Activated CD4-positive, alpha-beta T cell treated with anti-CD3 and anti-CD28 coated beads for 48 hours (primary cell): ENCODE data around the gene SLC16A8.
"Not testable (repeated sequence)": the region's sequence is repeated elsewhere in the genome, so short reads cannot be mapped to it uniquely, and the experiment has no call there.

Experiments used
- DNase-seq: peaks from one replicate; pipeline ENCODE4 v3.0.0-alpha.2; 2020

Gene SLC16A8

DNA sequence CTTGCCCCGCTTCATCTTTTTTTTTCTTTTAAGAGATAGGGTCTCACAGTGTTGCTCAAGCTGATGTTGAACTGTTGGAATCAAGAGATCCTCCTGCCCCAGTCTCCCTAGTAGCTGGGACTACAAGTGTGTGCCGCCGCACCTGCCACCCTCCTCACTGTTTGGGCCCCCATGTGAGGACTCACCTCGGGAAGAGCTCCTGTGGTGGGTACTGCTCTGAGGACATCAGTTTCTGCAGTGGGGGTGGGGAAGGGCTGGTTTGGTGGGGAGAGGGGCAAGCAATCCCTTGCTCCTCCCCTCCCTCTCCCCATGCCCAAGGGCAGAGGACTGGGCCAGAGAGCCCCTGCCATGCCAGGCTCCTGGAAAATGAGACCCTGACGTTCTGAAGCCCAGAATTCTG, 1.5 kb upstream of the SLC16A8 start:
- DNase-seq, result no peak

DNA sequence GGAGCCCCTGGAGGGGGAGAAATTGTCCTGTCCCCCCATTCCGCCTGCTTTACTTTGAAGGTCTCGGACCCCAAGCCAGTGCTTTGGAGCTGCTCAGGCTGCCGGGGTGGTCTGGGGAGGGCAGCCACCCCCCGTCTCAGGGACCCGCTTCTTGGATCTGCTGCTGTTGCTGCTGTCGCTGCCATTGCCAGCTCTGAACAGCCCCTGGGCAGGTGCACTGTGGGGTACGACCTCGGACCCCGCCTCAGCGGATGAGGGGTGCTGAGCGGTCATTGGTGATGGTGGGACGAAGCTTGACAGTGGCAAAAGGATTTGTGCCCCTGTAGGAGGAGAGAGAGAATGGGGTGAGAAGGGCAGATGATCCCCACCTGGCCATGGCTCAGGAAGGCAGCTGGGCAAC, 1.1 kb upstream of the SLC16A8 start:
- DNase-seq, result no peak

DNA sequence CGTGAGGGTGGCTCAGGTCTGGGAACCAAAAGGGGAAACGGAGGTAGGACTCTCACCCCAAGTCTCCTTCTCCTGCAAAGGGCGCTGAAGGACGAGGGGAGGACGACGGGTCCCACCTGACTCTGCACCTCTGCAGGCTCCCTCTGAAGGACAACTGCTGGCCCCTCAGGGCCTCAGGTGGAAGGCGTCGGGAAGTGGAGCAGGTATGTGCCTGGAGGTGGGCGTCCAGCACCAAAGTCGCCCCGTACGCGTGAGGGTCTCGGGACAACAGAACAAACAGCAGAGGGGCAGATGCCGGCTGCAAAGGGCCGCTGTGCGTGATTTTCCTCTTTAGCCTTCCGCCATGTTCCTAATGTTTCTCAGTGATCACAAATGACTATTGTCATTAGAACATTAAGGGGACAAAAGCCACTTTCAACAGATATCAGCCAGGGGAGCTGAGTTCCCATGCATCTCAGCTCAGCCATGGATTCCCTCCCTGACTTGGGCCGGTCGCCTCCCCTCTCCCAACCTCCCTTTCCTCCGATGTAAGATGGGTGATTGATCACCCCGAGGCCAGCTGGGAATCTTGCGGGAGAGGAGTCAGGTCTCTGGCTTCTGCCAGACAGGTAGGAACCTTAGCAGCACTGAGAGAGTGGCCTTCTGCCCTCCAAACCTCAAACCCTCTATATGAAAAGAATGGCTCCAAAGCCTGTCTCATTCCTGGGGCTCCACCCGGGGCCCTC, 836 bp downstream of the SLC16A8 start:
- DNase-seq, result no peak

DNA sequence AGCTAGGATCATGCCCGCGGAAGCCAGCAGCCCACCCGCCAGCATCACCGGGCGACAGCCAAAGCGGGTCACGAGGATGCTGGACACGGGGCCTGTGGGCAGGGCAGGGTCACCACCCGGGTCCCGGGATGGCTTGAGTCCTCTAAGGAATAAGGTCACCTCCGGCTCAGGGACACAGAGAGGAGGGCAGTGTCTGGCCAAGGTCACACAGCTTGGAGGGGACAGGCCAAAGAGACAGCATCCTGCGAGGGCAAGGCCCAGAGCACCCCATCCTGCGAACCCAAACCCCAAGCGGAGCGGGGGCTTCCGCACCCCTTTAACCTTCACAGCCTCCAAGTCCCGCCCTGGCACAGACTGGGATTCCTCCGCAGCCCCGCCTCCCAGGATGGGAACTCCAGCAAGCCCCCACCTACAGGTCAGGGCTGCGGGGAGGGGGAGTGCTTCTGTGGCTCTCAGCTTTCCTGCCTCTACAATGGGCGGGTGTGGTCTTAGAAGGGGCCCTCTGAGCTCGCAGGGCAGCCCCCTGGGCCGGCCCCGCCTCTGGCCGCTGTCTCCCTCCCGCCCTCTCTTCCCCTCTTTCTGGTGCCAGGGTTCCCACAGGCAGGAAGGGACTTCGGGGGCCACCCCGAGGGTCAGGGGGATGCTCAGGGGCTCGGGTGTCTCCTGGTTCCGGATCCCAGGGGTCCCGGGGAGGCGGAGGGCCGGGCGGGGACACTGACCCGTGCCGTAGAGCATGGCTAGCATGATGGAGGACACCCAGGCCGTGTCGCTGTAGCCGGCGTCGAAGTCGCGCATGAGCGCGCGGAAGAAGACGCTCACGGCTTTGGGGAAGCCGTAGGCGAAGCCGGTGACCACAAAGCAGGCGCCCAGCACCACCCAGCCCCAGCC, 1.8 kb downstream of the SLC16A8 start:
- peak; percentile 37 for DNase-seq

DNA sequence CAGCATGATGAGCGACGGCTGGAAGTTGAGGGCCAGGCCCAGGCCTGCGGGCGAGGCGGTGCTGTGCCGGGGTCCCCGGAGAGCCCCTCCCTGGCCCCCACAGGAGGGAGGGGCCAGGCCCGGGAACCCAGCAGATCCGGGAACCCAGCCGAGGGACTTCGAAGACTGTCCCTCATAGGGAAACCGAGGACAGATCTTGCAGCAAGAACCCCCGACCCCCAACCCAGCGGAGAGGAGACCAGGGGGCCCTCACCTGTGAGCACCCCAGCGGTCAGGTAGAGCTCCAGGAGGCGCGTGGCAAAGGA, 2.4 kb downstream of the SLC16A8 start:
- DNase-seq, result no peak

DNA sequence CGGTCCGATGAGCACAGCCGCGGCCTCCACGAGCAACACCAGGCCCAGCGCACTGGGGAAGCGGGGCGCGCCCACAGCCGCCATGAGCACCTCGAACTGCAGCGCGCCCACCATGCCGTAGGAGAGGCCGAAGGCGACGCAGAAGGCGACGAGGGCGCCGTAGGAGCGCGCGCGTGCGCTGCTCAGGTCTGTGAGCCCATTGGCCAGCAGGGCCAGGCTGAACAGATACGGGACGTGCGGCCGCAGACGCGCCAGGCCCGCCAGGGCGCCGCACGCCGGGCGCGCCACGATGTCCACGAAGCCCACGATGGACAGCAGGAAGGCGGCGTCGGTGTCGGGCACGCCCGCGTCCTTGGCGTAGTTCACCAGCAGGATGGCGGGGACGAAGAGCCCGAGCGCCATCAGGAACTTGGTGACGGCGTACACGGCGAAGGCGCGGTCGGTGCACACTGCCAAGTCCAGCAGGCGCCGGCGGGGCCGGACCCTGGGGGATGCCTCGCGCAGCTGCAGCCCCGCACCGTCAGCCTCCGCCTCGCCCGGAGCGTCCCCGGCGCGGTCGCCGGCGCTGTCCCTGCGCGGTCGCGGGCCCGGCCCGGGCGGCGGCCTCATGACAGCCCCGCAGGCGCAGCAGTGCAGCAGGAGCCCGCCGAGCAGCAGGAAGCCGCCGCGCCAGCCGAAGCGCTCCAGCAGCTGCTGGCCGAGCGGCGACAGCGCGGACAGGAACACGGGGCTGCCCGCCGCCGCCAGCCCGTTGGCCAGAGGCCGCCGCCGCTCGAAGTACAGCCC, 2.9 kb downstream of the SLC16A8 start:
- no peak for DNase-seq

DNA sequence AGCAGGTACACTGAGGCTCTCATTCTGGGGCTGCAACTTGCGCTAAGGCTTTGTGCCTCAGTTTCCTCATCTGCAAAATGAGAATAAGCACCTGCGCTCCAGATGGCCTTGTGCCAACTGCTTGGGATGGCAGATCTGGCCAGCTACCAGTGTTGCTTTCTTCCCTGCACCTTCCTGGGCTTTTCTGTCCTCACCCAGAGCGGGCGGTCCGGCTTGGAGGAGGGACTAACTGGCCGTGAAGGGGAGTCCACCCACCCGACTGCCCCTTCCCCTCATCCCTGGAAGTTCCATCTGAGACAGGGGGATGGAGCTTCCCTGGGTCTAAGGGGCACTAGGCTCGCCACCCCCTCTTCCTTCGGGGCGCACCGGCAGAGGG, 3.5 kb downstream of the SLC16A8 start:
- no peak for DNase-seq

DNA sequence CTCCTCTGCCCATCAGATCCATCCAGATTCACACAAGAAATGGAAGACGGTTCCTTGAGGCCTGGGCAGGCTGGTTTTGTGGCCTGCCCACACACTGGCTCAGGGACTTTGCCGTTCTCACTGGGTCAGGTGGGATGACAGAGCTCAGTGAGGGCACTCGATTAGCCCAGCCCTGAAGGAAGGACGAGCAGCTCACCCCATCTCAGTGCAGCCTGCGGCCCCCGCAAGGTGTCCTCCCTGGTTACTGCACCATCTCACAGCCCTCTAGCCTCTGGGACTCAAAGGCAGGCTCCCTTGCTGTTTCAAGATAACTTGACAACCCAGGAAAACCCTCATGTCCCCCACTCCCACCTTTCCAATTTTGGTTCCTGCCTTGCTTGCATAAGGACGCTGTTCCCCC, 4.2 kb downstream of the SLC16A8 start:
- no peak for DNase-seq

DNA sequence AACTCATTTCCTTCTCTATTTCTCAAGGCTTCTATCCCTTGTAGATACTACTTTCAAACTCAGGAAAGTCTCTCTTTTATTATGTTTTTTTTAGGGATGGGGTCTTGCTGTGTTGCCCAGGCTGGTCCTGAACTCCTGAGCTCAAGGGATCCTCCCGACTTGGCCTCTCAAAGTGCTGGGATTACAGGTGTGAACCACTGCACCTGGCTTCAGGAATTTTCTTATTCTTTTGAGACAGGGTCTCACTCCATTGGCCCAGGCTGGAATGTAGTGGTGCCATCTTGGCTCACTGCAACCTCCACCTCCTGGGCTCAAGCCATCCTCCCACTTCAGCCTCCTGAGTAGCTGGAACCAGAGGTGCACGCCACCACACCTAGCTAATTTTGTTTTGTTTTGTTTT, 4.8 kb downstream of the SLC16A8 start:
- not testable (repeated sequence) for DNase-seq

DNA sequence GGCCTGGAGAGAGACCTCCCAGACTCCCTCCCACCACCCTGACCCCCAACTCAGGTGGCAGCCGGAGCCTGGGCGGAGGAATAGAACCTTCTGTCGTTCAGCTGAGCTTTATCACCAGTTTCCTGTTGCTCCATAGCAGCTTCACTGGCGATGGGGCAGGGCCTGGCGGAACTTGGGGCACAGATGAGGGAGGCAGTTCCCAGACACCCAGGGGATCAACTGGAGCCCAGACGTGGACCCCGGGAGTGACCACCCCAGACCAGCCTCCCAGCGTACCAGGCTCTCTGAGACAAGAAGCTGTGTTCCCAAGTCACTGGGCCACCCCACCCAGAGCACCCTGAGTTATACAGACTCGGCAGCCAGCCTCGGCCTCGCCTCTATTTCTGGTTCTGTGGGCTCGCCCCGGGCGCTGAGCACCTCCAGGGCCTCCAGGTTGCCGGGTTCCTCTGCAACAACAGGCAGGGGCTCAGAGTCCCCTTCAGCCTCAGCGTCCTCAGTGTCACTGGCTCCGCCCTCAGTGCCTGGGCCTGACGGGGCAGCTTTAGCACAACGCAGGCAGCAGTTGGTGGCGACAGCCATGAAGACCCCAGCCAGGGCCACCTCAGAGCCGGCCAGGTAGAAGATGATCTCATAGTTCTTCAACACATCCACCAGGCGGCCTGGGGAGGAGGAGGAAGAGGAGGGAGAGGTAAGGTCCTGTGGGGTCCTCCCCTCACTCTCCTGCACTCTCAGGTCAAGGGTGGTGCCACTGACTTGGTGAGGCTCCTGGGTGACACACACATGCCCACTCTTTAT, 5.7 kb downstream of the SLC16A8 start:
- no peak for DNase-seq

DNA sequence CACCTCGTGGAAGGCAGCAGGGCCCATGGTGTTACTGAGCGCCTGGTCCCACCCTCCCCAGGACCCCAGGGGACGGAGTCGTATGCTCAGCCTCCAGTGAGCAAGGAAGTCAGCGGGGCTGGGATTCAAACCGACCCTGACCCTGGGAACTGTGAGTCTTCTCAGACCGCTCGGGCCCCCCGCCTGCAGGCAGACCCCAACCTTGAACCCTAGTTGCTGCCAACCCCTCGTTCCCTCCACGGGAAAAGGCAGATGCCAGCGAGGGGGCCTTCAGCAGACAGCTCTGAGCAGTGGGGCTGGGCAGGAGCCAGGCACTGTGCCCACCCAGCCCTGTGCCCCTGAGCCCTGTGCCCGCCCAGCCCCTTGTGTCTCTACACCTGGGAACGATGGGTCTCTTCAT, 6.4 kb downstream of the SLC16A8 start:
- DNase-seq, result no peak

DNA sequence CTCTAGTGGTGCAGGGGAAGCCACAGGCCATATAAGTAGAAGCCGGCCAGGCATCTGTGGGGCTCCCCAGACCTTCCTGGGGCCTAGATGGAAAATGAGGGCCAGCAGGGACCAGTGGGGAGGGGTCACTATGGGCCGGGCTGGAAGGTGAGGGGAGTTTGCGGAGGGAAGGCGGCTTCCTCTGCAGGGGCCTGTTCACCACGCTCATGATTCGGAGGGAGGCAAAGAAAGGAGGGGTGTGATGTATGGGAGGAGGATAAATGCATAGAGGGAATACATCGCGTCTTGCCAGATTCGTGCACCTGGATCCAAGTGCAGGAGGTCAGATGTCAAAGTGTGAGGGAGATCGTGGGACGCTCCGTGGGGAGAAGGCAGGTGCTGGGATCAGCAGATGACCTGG, 6.9 kb downstream of the SLC16A8 start:
- no peak for DNase-seq

DNA sequence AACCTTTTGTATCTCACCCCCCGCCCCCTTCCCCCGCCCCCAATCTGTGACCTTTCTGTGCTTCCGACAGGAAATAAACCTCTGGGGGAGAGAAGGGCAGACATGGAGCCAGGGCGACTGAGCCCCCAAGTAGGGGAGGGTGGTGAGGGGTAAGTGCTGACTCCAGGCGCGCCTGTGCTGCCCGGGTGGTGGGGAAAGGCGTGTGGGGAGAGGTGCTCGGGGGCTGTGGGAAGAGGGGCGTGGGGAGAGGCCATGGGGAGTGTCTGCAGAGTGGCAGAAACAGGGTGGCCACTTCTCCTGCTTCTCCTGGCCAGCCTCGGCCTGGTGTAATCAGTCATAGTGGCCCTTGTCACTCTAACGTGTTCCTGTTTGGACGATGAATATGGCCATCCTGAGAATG, 8.0 kb downstream of the SLC16A8 start:
- no peak for DNase-seq

DNA sequence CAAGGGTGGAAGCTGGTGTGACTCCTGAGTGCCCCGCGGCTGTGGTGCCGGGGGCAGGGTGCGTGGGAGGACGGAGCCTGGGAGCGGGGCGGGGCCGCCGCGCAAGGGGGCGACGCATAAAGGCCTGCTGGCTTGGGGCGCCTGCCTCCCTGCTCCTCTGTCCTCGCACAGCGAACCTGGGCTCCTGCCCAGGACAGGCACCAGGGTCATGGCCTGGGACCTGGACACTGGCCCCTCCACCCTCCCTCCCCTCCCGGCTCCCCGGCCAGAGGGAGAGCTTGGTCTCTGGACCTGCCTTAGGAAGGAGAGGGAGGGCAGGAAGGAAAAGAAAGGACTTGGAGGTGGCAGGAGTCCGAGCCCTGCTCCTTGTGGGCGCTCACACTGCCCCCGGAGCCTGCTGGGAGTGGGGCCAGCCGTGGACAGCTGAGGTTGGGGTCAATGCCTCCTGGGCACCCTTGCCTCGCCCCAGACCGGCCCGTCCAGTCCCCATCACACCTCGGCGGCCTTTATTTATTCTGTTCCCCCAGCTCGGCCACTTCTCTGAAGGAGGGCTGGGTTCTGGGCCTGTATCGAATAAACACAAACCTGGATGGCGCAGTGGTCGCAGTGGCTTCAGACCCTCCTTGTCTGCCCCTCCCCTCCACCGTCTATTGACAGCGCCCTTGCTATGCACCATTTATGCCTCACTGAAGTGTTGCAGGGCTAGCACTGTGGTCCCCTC, 8.7 kb downstream of the SLC16A8 start:
- no peak for DNase-seq

DNA sequence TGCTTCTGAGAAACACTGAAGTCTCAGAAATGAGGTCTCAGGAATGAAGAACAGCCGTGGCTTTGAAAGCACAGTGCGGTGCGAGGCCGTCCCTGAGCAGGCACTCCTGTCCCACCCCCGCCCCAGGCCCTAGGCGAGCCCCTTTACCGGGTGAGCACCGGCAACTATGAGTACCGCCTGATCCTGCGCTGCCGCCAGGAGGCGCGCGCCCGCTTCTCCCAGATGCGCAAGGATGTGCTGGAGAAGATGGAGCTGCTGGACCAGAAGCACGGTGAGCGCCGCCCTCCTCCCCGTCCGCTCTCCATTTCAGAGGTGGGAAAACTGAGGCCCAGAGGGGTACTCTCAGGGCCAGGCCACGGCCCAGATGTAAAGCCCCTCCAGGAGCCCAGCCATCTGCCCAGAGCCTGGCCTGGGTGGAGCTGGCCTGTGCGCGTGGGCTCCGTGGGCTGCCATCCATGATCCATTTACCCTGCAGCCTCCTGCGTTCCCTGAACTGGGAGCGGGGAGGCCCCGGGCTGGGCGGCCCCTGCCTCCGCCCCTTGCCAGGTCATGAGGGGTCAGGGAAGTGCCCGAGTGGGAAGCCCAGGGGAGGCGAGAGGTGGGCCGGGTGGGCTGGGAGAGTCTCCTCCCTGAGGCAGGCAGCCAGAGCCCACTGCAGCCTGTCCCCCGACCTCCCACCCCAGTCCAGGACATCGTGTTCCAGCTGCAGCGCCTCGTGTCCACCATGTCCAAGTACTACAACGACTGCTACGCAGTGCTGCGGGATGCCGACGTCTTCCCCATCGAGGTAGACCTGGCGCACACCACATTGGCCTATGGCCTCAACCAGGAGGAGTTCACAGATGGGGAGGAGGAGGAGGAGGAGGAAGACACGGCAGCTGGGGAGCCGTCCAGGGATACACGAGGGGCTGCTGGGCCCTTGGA, 9.5 kb downstream of the SLC16A8 start:
- no peak for DNase-seq

DNA sequence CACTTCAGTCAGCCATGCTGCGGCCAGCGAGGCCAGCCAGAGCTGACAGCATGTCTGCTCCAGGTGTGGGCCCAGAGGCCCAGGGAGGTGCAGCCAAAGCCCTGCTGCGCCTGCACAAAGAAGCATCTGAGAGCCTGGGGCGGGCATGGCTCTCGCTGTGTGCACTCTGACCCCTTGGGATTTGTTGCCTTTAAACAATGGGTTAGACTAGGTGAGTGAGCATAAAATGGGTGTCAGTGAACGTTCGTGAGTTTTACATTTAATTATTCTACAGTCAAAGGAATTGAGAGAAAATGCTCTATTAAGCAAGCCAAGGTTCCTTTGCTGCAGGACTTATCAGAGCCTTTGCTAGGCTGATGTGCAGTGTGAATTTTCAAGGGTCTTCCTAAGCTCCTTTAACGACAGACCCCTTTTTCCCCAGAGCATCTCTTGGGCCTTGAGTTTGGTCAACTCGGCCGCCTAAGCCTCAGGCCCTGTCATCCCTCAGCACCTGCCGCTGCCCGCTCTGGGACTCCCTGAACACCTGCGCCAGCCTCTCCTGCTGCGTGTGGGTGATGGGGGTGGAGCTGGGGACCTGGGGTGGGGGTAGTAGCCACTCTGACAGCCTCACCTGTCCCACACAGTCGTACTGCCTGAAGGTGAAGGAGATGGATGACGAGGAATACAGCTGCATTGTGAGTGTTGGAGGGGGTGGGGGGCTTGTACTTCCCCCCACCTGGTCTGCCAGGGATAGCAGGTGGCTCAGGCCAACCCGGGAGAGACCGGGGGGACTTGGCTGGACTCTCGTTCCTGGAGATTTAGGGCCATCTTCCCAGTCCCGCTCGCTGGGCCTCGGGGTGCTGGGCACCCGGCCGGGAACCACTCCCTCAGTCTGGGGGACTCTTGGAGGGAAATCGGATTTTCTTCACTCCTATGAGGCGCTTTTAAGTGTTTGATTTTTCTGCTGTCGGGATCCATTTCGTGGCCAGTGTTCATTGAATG, 10.5 kb downstream of the SLC16A8 start:
- DNase-seq, result no peak

DNA sequence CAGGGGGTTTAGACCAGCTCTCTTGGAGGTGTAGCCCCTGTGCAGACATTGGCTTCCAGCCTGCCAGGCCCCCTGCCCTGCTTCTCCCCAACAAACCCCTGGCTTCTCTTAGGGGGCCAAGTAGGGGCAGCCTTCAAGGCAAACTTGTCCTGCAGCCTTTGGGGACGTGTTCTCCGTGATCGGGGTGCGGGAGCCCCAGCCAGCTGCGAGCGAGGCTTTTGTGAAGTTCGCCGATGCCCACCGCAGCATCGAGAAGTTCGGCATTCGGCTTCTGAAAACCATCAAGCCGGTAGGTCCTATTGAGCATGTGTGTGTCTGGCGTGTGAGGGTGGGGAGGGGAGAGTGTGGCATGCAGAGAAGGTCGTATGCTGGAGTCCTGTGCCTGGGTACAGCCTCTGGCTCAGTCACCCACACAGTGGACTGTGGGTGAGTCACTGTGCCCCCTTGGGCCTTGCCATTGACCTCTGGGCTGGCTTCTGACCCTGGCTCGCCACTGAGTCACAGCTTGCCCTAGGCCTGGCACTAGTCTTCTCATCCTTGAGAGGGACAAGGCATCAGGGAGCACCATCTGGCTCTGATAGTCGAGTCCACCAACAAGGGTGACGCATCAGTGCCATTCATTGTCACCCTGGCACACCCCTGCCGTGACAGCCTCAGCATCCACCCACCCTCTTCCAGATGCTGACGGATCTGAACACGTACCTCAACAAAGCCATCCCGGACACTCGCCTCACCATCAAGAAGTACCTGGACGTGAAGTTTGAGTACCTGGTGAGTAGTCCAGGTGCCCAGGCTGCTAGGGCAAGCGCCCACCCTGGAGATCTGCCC, 11.4 kb downstream of the SLC16A8 start:
- DNase-seq, result no peak

DNA sequence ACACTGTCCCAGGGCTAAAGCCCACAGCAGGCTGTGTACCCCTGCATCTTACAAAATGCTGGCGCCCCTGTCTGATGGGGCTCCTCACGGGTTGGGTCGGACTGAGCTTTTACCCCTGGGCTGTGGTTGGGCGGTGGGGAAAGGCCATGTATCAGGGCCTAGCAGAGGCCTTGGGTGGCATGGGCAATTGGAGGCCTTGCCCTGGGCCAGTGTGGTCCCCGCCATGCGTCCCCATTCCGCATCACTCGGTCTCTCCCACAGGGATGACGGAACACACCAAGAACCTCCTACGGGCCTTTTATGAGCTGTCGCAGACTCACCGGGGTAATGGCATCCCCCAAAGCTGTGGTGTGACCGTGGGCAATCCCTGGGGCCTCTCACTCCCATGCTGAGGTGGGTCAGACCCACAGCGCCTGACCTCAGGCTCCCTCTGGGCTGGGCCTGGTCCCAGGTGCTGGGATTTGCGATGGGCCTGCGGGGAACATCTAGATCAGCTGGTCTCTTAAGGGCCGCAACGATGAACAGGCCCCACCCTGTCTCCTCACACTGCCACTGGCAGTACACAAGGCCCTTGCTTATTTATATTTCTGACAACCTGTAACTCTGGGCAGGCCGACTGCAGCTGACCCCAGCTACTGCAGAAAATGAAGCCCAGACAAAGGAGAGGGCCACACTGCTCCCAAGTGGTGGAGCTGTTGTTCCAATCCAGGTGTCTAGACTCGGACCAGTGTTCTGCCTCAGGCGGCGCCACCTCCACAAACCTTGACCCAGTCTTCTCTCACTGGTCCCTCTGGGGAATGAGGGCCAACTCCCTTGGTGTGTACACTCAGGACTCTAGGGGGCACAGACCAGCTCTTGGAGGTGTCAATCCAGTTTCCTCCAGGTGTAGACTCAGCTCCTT, 12.3 kb downstream of the SLC16A8 start:
- no peak for DNase-seq
